ENCODE data around the gene LUZP1.

The LUZP1 gene

DNA sequence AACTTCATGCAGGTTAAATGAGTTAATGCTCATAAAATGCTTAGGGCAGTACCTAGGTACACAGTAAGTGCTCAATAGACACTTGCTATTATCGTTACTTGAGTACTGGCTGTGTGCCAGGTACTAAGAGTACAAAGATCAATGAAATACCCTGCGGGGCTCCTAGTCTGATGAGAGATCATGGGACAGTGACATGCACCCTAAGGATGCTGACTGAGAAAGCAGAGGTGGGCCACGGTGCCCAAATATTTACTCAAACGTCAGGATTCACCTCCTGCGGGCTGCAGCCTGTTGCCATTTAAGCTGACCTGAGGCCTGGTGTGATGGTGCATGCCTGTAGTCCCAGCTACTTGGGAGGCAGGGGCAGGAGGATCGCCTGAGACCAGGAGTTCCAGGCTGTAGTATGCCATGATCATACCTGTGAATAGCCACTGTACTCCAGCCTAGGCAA lies 19.8 kb upstream of the LUZP1 start:
- no peak for DNase-seq

DNA sequence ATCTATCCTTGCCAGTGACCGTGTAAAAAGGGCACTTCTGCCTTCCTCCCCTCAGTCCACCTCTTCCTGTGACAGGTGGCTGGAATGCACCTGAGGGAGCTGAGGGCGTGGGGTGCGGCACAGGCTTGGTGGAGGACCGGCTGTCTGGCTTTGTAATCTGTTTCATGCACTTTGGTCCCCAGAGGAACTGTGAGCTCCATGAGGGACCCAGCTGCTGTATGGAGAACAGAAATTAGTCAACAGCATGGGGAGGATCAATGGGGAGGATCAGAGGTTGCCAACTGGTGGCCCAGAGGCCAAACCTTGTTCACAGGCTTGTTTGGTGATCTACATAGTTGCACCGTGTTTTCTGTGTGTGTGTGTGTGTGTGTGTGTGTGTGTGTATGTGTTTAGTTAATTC lies 19.0 kb upstream of the LUZP1 start:
- DNase-seq = no peak

DNA sequence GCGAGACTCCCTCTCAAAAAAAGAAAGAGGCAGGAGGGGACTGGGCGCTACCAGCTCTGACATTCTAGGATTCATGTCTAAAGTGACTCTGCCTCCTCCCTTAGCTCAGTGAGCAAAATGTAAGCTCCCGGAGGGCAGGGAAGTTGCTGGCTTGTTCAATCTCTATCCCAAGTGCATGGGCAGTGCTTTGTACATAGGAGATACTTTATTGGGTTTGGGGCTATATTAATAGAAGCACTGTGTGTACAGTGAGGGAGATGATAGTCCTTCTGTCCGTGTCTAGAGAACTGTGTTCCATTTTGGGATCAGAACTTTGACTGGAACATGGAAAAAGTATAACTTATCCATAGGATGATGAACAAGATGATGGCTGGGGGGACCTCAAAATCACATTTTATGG lies 16.7 kb upstream of the LUZP1 start:
- no peak for DNase-seq

DNA sequence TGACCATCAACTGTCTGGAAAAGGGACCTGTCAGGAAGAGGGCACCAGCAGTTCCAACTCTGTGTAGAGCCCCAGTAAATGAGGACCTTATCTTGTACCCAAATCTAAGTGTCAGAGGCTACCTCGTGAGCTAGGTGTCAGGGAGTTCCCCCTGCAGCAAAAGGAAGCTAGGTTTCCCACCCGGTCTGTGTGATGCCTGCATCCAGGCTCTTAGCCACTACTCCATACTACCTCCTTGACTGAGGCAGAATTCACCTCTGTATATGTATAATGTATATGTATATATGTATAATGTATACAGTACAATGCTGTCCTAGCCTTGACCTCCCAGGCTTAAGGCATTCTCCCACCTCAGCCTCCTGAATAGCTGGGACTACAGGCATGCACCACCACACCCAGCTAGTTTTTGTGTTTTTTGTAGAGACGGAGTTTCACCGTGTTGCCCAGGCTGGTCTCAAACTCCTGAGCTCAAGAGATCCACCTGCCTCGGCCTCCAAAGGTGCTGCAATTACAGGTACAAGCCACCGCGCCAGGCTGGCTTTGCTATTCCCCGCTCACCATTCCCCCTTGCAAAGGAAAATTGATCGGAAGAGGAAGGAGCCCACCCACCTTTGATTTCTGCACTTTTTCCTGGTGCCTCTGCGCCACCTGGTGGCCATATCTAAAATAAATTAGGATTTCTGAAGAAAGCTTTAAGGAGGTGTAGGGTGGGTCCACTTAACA lies 15.7 kb upstream of the LUZP1 start:
- DNase-seq = peak; percentile 46

DNA sequence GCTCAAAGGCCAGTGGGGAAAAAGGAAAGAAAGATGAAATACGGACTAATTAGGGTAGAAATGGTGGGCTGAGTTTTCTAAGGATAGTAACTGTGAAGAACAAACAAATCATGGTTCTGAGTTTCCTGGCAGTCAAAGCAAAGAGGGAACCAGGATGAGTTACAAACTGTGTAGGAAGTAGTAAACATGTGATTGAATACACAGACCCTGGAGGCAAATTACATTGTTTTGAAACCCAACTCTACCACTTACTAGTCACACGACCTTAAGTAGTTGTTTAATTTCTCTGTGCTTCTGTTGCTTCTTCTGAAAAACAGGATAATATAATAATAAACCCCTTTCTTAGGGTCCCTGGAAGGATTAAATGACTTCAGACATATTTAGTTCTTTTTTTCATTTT lies 11.2 kb upstream of the LUZP1 start:
- no peak for DNase-seq

DNA sequence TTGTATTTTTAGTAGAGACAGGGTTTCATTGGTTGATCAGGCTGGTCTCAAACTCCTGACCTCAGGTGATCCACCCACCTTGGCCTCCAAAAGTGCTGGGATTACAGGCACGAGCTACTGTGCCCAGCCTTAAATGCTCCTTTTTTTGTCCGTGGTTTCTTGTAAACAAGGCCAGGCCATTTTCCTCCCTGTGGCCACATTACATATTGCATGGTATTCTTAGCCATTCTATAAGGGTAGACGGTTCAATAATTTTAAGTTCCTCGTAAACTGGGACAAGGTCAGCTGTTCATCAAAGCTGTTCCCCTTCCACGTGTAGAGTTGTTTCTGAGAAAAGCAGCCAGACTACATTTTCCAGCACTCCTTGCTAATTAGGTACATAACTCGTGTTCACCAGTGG lies 10.3 kb upstream of the LUZP1 start:
- DNase-seq = no peak

DNA sequence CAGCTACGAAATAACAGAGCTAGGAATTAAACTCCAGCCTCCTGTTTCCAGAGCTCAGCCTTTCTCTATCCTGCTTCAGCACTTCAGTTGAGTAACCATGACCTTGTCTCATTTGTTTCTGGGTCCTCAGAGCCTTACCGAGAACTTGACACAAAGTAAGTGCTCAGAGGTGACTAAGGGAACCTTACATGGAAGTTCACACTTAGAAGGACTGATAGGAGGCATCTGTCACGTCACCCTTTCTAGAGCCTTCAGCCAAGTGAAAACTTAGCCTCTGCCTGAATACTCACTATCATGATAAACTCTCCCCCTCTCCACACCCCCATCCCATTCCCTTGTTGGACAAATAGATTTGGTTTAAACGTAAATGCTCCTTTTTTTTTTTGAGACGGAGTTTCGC lies 9.8 kb upstream of the LUZP1 start:
- DNase-seq = no peak

DNA sequence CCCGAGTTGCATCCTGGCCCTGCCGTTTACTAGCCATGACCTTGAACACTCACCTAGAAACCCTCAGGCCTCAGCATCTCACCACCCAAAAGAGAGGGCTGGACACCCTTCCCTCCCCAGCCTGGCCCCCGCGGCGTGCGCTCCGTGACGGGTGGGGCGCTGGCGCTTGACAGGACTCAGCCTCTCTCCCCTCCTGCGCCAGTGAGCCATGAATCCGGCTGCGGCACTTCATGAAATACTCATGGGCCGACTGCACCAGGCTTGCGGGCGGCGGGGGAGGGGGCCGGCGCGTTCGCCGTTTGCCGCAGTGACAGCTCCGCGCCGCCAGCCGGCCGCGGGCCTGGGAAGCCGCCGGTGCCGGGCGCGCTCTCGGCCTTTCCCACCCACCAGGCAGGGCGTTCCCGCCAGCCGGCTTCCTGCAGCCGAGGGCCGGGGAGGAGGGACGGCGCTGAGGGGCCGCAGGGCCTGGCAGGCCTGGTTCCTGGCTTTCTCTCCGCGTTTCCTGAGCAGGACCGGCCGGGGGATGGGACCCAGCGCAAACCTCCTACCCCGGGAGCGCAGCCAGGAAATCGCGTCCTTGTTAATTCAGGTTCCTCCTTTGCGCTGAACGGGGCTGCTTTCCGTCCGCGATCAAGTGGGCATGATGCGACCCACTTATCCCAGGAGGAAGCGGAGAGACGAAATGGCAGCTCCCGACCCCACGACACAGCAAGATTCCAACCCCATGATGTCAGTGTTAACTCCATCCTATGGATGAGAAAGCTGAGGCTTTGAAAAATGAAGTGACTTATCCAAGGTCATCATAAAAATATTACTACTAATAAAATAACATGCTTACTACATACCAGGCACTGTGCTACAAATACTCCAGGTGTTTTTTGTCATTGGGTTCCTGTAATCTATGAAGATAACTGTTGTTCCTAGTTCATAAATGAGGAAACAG lies 9.1 kb upstream of the LUZP1 start:
- peak; percentile 92 for DNase-seq

DNA sequence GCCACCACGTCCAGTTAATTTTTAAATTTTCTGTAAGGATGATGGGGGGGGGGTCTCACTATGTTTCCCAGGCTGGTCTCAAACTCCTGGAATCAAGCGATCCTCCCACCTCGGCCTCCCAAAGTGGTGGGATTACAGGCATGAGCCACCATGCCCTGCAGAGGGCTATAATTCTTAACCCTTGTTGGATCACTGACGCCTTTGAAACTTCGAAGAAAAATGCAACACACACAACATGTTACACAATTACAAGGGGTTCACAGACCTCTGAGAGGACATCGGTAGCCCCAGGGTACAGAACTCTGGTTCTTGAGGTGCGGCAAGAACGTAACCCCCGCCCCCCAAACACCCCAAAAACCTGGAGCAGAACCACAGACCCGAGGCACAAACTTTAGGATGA lies 8.4 kb upstream of the LUZP1 start:
- no peak for DNase-seq

DNA sequence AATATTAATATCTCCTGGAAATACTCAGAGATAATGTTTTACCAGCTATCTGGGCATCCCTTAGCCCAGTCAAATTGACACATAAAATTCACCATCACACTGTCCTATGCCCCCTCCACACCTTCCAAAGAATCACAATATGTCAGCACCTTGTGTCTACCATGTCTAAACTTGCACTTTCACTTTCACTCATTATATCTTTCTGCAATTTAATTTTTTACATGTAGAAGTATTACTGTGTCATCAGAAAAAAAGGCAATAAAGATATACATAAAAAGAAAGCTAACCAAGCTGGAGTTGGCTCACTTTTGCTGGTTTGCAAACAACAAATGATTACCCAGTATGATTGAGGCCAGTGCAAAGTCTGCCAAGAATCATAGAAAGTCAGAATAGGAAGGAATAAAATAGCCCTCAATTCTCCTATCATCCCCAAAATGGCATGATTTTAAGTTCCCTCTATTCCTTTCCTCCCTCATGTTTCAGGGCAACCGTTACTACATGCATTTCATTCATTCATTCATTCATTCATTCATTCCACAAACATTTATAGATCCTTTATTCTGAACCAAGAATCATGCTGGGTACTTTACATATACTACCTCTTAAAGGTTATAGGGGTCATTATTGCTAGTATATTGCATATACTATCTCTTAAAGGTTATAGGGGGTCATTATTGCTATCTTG lies 5.9 kb upstream of the LUZP1 start:
- no peak for DNase-seq

DNA sequence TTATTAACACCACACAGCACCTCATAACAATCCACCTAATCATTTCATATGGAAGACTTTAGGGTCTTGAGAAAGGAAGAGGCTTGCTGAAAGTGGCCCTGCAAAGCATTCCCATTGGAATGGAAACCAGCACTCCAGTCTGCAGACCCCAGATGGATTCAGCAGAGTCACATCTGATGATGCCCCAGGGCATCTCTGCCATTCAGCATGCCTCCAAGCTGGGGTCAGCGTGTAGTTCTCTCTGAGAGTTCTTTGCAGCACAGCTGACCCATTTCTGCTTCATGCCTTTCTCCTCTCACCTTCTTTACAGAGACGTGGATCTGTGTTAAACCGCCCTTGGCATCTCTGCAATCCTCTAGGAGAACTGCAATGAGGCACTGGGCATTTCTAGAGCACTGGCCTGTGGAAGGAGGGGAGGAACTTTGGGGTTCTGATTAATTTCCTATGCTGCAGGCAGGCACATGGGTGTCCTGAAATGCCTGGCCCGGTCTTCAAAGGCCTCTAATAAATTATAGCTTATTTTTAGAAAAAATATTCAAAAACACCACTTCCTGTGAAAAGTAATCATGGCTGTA lies 2.6 kb upstream of the LUZP1 start:
- DNase-seq = no peak

DNA sequence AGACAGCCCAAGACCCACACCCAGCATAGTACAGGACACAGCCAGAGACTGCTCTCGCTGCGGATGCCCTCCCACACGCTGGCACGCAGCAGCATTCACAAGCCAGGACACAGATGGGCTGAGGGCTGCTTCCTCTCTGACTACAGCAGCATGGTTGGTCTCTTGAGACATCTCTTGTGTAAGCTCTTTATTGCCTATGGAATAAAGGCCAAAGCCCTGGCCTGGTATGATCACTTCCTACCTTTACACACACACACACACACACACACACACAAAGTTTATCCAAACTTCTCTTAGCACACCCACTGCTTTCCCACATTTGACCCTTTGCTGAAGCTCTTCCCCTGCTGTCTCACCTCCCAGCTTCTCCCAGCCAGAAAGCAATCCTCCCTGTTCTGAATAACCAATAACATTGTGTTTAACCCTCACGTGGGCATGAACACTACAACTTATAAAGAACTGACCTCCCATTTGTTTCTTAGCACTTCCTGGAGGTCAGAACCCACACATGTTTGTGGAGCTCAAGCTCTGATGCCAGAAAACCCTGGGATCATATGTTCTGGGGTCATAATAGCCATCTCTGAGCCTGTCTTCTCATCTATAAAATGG lies 1.2 kb upstream of the LUZP1 start:
- peak; percentile 67 for DNase-seq

DNA sequence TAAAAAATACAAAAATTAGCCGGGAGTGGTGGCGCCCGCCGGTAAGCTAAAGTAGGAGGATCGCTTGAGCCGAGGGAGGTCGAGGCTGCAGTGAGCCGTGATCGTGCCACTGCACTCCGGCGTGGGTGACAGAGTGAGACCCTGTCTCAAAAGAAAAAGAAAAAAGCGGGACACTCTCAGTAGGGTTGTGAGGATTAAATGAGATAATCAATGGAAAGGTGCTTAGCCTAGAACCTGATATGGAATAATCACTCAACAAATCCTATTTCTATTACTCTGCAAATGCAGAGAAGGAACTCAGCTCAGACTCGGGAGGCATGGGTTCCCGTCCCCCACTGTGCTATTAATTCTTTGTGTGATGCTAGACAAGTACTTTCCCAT lies 529 bp upstream of the LUZP1 start:
- DNase-seq = no peak

DNA sequence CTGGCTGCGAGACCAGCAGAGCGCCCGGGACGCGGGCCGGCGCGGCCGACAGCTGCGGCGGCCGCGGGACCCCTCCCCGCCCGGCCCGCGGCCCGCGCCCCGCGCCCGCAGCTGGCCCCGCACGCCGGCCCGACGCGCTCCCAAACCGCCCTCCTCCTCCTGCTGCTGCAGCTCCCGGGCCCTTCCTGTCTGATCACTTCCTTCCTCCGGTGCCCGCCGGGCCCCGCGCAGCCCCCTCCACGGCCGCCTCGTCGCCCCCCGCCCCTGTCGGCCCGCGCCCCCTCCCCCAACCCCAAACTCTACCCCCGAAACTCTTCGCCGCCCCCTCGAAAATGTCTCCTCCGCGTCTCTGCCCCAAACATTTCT lies 594 bp downstream of the LUZP1 start:
- peak; percentile 57 for DNase-seq

DNA sequence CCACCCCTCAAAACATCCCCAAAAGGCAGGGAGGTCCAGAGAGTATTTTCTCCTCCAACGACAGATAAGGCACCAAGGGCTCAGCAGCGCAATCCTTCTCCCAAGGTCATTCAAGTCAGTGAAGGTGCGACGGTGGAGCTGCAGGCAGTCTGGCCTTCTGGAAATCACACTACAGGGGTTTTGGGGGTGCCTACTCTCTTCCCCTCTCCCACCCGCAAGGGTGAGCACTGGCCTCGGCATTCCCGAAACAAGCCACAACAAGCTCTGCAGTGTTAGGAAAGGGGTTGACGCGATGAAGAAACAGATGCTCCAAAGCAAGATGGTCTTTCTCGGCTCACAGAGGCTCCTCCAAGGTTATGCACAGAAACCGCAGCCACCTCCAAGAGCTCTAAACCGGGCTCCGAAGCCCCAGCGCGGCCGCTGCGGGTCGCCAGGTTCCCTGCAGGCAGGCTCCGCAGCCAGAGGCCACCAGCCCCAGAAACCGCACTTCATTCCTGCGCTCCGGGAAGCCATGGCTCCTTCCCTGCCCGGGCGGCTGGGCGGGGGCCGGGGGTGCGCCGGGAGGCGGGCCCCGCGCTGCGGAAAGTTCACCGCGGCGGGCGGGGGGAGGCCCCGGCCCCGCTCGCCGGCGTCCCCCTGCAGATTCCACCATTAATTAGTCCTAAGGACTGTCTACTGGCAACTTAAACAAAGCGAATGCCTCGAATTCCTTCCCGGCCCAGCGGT lies 1.1 kb downstream of the LUZP1 start:
- DNase-seq = peak; percentile 72

DNA sequence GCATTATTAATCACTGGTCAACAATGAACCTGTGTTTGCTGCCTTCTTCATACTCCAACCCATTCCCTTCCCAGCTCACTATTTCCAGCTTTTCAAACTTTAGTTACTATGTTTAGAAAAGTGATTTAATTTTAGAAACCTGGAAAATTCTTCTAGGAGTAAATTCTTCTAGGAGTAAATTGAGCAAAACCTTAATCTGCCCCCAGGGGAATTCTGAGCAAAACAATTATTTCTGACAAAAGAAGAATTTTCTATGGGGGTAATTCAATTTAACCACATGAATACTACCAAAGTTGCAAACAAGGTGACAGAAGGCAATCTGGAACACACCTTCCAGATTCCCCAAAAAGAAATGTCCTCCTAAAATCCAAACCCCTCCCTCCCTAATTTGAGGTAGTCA lies 1.8 kb downstream of the LUZP1 start:
- DNase-seq = no peak

DNA sequence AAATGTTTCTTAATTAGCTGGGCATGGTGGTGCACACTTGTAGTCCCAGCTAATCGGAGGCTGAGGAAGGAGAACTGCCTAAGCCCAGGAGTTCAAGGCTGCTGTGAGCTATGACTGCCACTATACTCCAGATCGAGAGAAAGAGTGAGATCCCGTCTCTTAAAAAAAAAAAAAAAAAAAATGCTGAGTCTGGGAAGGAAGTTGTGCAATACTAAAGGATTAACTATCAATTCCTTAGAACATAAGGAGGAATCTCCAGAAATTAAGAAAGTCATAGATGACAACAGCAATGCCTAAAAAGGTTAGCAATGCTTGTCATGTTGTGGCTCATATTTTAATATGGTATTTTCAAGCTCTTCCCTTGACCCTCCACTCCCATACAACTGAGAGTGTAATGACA lies 5.3 kb downstream of the LUZP1 start:
- no peak for DNase-seq

DNA sequence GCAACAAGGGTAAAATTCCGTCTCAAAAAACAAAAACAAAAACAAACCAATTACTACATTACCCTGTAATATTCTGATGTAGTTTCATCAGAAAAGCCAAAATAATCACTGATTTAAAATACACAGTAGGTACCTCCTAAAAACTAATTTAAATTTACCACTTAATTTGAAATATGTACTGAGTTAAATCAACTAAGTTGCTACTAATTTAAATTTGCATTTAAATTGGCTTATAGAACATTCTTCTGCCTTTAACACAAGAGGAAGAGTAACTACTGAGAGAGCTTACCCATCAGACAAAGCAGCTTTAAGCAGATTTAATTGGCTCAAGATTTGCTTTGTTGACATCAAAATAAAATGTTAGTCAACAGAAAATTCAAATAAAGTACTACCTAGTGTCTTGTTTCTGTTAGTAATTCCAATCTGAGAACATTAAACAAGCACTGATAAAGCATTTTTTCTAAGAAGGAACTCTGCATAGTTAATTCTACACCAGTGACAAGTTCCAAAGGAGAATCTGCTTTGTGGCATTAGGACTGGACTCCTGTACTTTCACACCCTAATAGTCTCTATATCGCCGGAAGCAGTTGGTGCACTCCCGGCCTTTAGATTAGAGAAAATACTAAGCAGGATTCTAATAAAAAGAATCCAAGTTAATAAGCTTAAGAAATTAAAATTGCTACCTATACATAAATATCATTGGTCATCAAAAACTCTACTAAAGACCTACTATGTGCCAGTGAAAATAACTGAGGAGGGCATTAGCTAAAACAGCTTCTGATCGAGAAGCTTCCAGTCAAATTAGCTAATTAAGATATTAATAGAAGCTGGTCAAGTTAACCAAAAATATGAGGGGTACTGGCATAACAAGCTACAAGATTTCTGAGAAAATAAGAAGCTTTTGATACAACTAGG lies 8.4 kb downstream of the LUZP1 start:
- DNase-seq = no peak

DNA sequence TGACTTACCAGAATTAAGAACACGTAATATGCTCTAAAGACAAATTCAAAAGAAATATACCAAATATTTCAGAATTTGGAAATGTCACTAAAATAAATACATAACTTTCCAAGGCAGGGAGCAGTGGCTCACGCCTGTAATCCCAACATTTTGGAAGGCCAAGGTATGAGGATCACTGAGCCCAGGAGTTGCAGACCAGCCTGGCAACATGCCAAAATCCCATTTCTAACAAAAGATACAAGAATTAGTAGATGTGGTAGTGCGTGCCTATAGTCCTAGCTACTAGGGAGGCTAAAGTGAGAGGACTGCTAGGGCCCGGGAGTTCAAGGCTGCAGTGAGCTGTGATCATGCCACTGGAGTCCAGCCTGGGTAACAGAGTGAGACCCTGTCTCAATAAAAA lies 11.7 kb downstream of the LUZP1 start:
- no peak for DNase-seq

DNA sequence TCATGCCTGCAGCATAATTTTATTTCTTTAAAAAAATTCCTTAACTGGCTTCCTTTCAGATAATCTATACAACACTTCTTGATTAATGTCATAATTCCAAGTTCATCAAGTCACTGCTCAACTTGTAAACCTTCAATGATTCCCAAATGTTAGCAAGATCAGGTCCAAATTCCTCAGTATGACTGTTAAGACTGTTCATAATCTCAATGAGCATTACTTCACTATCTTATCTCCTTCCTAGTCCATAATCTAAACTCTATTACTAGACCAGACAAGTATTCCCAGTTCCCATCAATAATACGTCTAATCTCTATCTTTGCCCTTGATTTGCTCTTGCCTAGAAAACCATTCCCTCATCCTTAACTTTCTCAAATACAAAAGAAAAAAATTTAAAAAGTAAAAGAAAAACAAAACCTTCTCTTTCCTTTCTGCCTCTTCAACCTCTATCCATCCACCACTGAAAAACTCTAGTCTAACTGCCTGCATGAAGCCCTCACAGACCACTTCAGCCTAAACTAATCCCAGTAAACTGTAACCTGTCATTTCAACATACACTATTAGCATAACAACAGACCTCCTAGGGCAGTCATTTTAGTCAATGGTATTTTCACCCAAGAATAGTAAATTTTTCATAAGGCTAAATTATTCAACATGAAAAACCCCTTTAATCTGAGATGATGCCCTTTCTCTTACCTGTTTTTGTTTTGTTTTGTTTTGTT lies 15.5 kb downstream of the LUZP1 start:
- no peak for DNase-seq

All from right hindlimb (tissue), 1 donor.